ENCODE data around the gene HLA-DPB1. TPM values are rescaled to one million over a fixed set of nuclear protein-coding genes. Genes with fewer than 3 reads are reported as not detected.

The HLA-DPB1 gene
- 12.1 and 27.1 TPM in 2 replicates for total RNA-seq

DNA sequence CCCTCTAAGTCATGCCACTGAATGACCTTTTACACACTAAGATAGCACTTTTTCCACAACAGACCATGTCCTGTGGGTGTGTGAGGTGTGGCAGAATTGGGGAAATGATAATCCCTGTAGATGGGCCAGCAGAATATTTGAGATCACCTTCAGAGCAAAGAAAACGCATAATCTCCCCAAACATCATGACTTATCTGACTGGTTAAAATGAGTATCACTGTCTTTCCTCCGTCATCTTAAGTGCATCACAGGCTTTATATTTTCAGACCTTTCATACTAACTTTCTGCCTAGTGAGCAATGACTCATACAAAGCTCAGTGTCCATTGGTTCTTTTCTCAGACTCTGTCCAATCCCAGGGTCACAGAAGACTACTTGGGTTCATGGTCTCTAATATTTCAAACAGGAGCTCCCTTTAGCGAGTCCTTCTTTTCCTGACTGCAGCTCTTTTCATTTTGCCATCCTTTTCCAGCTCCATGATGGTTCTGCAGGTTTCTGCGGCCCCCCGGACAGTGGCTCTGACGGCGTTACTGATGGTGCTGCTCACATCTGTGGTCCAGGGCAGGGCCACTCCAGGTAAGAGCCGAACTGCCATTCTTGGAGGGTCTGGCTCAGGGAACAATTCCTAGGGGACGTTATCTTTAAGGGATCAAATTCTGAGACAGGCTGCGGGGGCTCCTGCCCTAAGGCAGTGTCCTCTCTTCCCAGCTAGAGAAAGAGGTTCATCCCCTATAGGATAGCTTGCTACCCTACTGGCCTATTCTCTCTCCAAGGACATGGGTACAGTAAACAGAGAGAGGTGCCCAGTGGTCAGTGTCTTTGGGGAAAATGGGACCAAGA is at the start of gene HLA-DPB1:
HLA-DPB1 (plus strand) TSS at position 423 of the 838 bp plus-strand sequence; CDS start at position 475, 52 bp downstream.

DNA sequence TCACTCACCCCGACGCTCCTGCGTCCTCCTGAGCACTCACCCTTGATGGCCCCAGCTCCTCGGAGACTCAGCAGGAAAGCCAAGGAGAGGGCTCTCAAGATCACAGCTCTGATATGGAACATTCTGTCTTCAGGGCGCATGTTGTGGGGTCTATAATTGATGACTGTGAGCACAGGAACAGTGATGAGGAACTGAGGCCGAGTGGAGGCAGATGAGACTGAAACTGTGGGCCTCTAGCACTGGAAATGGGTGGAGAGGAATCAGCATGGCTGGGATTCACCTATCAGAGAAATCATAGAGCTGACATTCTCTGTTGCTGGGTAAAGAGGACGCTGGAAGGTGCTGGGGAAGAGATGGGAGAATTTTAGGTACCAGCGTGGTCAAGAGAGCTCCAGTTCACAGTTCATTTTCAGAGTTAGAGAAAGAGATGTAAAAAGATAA is 2.3 kb upstream of the HLA-DPB1 start, which contains the start of gene HLA-DPA1:
HLA-DPA1 (minus strand) TSS at position 219 of the 441 bp plus-strand sequence.

Other genes with a start within 250 kb of the HLA-DPB1 start
- gene TAP2, start 237.3 kb upstream of the HLA-DPB1 start, total RNA-seq, result 4.5 and 10.4 TPM in 2 replicates
- 28.3 and 40.8 TPM in 2 replicates for gene PSMB8, start 231.9 kb upstream of the HLA-DPB1 start, total RNA-seq
- 12.8 and 28.0 TPM in 2 replicates for gene TAP1, start 222.3 kb upstream of the HLA-DPB1 start, total RNA-seq
- 7.9 and 12.5 TPM in 2 replicates for gene PSMB9, start 221.8 kb upstream of the HLA-DPB1 start, total RNA-seq
- not detected in 2 replicates for gene HLA-DMB, start 135.0 kb upstream of the HLA-DPB1 start, total RNA-seq
- gene HLA-DMA, start 122.9 kb upstream of the HLA-DPB1 start, total RNA-seq, result 4.5 and 4.9 TPM in 2 replicates
- gene BRD2, start 107.4 kb upstream of the HLA-DPB1 start, total RNA-seq, result 93.7 and 100 TPM in 2 replicates
- not detected in 2 replicates for gene HLA-DOA, start 66.4 kb upstream of the HLA-DPB1 start, total RNA-seq
- gene HLA-DPA1, start 2.3 kb upstream of the HLA-DPB1 start, total RNA-seq, result 1.4 and 1.6 TPM in 2 replicates
- gene COL11A2, start 116.5 kb downstream of the HLA-DPB1 start, total RNA-seq, result 0.16 and 0.18 TPM in 2 replicates
- 15.1 and 23.3 TPM in 2 replicates for gene RXRB, start 124.7 kb downstream of the HLA-DPB1 start, total RNA-seq
- 166 and 183 TPM in 2 replicates for gene SLC39A7, start 124.9 kb downstream of the HLA-DPB1 start, total RNA-seq
- 3.1 and 9.0 TPM in 2 replicates for gene HSD17B8, start 128.7 kb downstream of the HLA-DPB1 start, total RNA-seq
- gene RING1, start 132.5 kb downstream of the HLA-DPB1 start, total RNA-seq, result 9.9 and 12.6 TPM in 2 replicates
- gene VPS52, start 195.9 kb downstream of the HLA-DPB1 start, total RNA-seq, result 28.2 and 40.2 TPM in 2 replicates
- gene RPS18, start 196.1 kb downstream of the HLA-DPB1 start, total RNA-seq, result 4,152 and 5,581 TPM in 2 replicates
- 2.3 and 3.6 TPM in 2 replicates for gene B3GALT4, start 201.1 kb downstream of the HLA-DPB1 start, total RNA-seq
- gene WDR46, start 213.2 kb downstream of the HLA-DPB1 start, total RNA-seq, result 44.2 and 59.8 TPM in 2 replicates
- gene PFDN6, start 213.6 kb downstream of the HLA-DPB1 start, total RNA-seq, result 48.1 and 49.3 TPM in 2 replicates
- gene RGL2, start 223.0 kb downstream of the HLA-DPB1 start, total RNA-seq, result 31.4 and 36.6 TPM in 2 replicates
- 63.7 and 110 TPM in 2 replicates for gene TAPBP, start 238.1 kb downstream of the HLA-DPB1 start, total RNA-seq
- gene ZBTB22, start 241.8 kb downstream of the HLA-DPB1 start, total RNA-seq, result 15.9 and 19.0 TPM in 2 replicates
- 41.7 and 42.3 TPM in 2 replicates for gene DAXX, start 247.0 kb downstream of the HLA-DPB1 start, total RNA-seq